Brain microvascular endothelial cell (primary cell): ENCODE measurements around the gene ALKAL2.

ENCODE experiments used
- DNase-seq: peaks from one replicate; pipeline ENCODE4 v3.0.0-alpha.2; 2020
- H3K27ac ChIP-seq: fragments of 250-450 bp; sonication (Bioruptor Pico); 2 replicates; pipeline ENCODE4 v1.5.1; 2020; ENCODE audit warnings: mild to moderate bottlenecking, moderate library complexity
- H3K27me3 ChIP-seq: fragments of 250-450 bp; sonication (Bioruptor Pico); replicated peaks from 2 replicates; pipeline ENCODE4 v1.5.1; 2020; ENCODE audit warnings: mild to moderate bottlenecking
- H3K36me3 ChIP-seq: fragments of 250-450 bp; sonication (Bioruptor Pico); replicated peaks from 2 replicates; pipeline ENCODE4 v1.5.1; 2020; ENCODE audit warnings: mild to moderate bottlenecking
- H3K4me3 ChIP-seq: 2 replicates; pipeline ENCODE4 v1.5.1; 2011; ENCODE audit warnings: low read depth, mild to moderate bottlenecking, control low read depth, low read length, moderate library complexity
- CTCF ChIP-seq: IDR thresholded peaks from 2 replicates; pipeline ENCODE4 v1.5.1; 2011; ENCODE audit warnings: low read depth, mild to moderate bottlenecking, moderate library complexity, low read length, control low read depth, inconsistent platforms; ENCODE audit errors: missing control alignments
- in situ Hi-C: cut with HindIII; loops from 2 replicates; pipeline ENCODE4 v1.10.0; 2017; ENCODE audit warnings: low sequenced_read_pairs, low pct_ligation_motif_present

The ALKAL2 gene

GRCh38 chr2:288758-289361, 969 bp upstream of the ALKAL2 start:
- in situ Hi-C loops: no loop called here
- no peak for TF ChIP-seq CTCF
- DNase-seq: no peak
- Histone ChIP-seq H3K4me3 (peak overlapping the region; percentile 49), H3K27ac (no peak overlapping the region), H3K27me3 (peaks cover 16% of the 10 kb centered on the region), H3K36me3 (no peaks in the 10 kb centered on the region)

GRCh38 chr2:287471-287885, 413 bp downstream of the ALKAL2 start:
- H3K4me3 ChIP-seq: peak overlapping the region; percentile 16
- H3K27ac ChIP-seq: no peak overlapping the region
- TF ChIP-seq CTCF: no peak
- in situ Hi-C loops: no loop called here
- DNase-seq: no peak
- H3K36me3 ChIP-seq: no peaks in the 10 kb centered on the region
- H3K27me3 ChIP-seq: peaks cover 16% of the 10 kb centered on the region

- in situ Hi-C loops: no loop called here
- no peak for DNase-seq
- no peak for TF ChIP-seq CTCF
- Histone ChIP-seq H3K27me3 (peaks cover 16% of the 10 kb centered on the region), H3K36me3 (peaks cover 5% of the 10 kb centered on the region), H3K4me3 (peak overlapping the region; percentile 9), H3K27ac (no peak overlapping the region)
These were observed 1.0 kb downstream of the ALKAL2 start for GRCh38 chr2:286774-287392.

- Histone ChIP-seq H3K4me3 (no peak overlapping the region), H3K36me3 (peaks cover 11% of the 10 kb centered on the region), H3K27ac (no peak overlapping the region), H3K27me3 (peaks cover 16% of the 10 kb centered on the region)
- TF ChIP-seq CTCF: no peak
- in situ Hi-C loops: no loop called here
- DNase-seq: no peak
These were observed 1.9 kb downstream of the ALKAL2 start for GRCh38 chr2:286035-286434.

GRCh38 chr2:285531-285930, 2.4 kb downstream of the ALKAL2 start:
- peaks cover 16% of the 10 kb centered on the region for H3K27me3 ChIP-seq
- peak overlapping the region; percentile 7 for H3K27ac ChIP-seq
- in situ Hi-C loops: no loop called here
- H3K4me3 ChIP-seq: no peak overlapping the region
- peaks cover 14% of the 10 kb centered on the region for H3K36me3 ChIP-seq
- DNase-seq: peak; percentile 64
- TF ChIP-seq CTCF: no peak
